Kidney (tissue), 14 donors: ENCODE results near the gene IL32. TPM values are rescaled to one million over a fixed set of nuclear protein-coding genes. Genes with fewer than 3 reads are reported as not detected.
A peak's percentile ranks its signal among the peaks of the same experiment; 100 is the strongest.

Experiments
- DNase-seq, 5 donors: peaks; one replicate each; pipeline ENCODE4 v3.0.0-alpha.2; 2013 to 2020
- FAIRE-seq: peaks from 2 replicates; lab custom pipeline; 2012; peaks lifted over from hg19 to GRCh38; lab: Jason Lieb, UNC
- H3K27ac ChIP-seq, 2 donors: one replicate each; pipeline ENCODE4 v1.7.0; 2013; ENCODE audit warnings: low read depth in 2 of 2, low read length in 2 of 2, inconsistent platforms in 1 of 2
- H3K27me3 ChIP-seq: one replicate; pipeline ENCODE4 v1.7.1; 2013; ENCODE audit warnings: low read length, inconsistent platforms; ENCODE audit not compliant: control insufficient read depth, insufficient read depth
- H3K36me3 ChIP-seq, 3 donors: one replicate each; pipeline versions ENCODE4 v1.7.0 to v1.7.1; 2013; ENCODE audit warnings: low read length in 3 of 3, control low read depth in 1 of 3, inconsistent platforms in 1 of 3; ENCODE audit not compliant: insufficient read depth in 3 of 3, control insufficient read depth in 2 of 3
- H3K4me1 ChIP-seq, 3 donors: one replicate each; pipeline versions ENCODE4 v1.7.0 to v1.7.1; 2013; ENCODE audit warnings: low read length in 3 of 3, inconsistent platforms in 1 of 3, low read depth in 1 of 3; ENCODE audit not compliant: control insufficient read depth in 2 of 3, insufficient read depth in 2 of 3
- H3K4me3 ChIP-seq, 3 donors: one replicate each; pipeline versions ENCODE4 v1.7.0 to v1.8.1; 2013; ENCODE audit warnings: low read length in 3 of 3, control low read depth in 1 of 3, inconsistent platforms in 1 of 3
- H3K9ac ChIP-seq, 3 donors: one replicate each; pipeline versions ENCODE4 v1.7.0 to v1.7.1; 2013; ENCODE audit warnings: low read length in 3 of 3, control low read depth in 1 of 3, inconsistent platforms in 1 of 3
- H3K9me3 ChIP-seq, 3 donors: one replicate each; pipeline versions ENCODE4 v1.7.0 to v1.7.1; 2013; ENCODE audit warnings: low read length in 3 of 3, control low read depth in 1 of 3, inconsistent platforms in 1 of 3; ENCODE audit not compliant: control insufficient read depth in 2 of 3, insufficient read depth in 1 of 3
- CTCF ChIP-seq: IDR thresholded peaks from 3 replicates; pipeline ENCODE4 v1.5.1; 2012; ENCODE audit warnings: mild to moderate bottlenecking, moderate library complexity, borderline replicate concordance; ENCODE audit not compliant: insufficient read depth; ENCODE audit errors: extremely low read depth
- intact Hi-C: fragments of 100-400 bp; cut with DNase I; formaldehyde crosslinking; loops from one replicate; pipeline ENCODE4 v1.11.1; 2022
- polyA plus RNA-seq: library from polyadenylated mRNA; stranded (reverse); fragments of 350-450 nt; fragmentation: Illumina TruSeq; extraction: RNeasy Lipid Tissue Mini Kit (QIAGEN cat#74804); gene quantifications from one replicate; pipeline ENCODE4 v1.2.3, GENCODE V29; 2014; ENCODE audit warnings: low read depth, low replicate concordance; ENCODE audit not compliant: insufficient read depth
- total RNA-seq: library from RNA; stranded (reverse); fragmentation: NEBNext Ultra II Directional; extraction: Animal tissue kit (Norgen Biotek cat#: 25700); gene quantifications from one replicate; pipeline ENCODE4 v1.2.1, GENCODE V29; 2021
- donor health status: control.
- donor health status: control.
- donor health status: control.
- donor health status: control.
- donor health status: control.
- donor health status: DM: yes; HTN: yes; CAD: no.
- donor health status: Normal renal cell carcinoma (clear cell type).

The IL32 gene
- total and polyA plus RNA-seq, 2 donors from 2014 or later: 181 to 495 TPM

GRCh38 chr16:3099395-3099731 is 33.9 kb downstream of the IL32 start:
- Histone ChIP-seq H3K9ac (no peak overlapping the region), H3K4me3 (no peak overlapping the region), H3K27me3 (no peaks in the 10 kb centered on the region), H3K4me1 (peaks cover 0 to 9% (median 0%) of the 10 kb centered on the region in 3 donors), H3K36me3 (no peaks in the 10 kb centered on the region), H3K27ac (no peak overlapping the region), H3K9me3 (no peaks in the 10 kb centered on the region)
- TF ChIP-seq CTCF: no peak
- FAIRE-seq (no peak), DNase-seq (no peak)
- intact Hi-C loops: no loop called here

GRCh38 chr16:3099732-3100499 is 34.5 kb downstream of the IL32 start:
- FAIRE-seq: no peak
- DNase-seq: peak; percentile 91 to 97 (median 95)
- H3K27ac ChIP-seq: no peak overlapping the region
- H3K4me1 ChIP-seq: peaks cover 0 to 9% (median 0%) of the 10 kb centered on the region in 3 donors
- H3K27me3 ChIP-seq: no peaks in the 10 kb centered on the region
- intact Hi-C loops: no loop called here
- H3K9ac ChIP-seq: no peak overlapping the region
- H3K36me3 ChIP-seq: no peaks in the 10 kb centered on the region
- no peak for TF ChIP-seq CTCF
- no peaks in the 10 kb centered on the region for H3K9me3 ChIP-seq
- peak overlapping the region in 2 of 3 donors; percentile 13 to 32 for H3K4me3 ChIP-seq

- DNase-seq: peak in 1 of 5 donors; percentile 11
- H3K36me3 ChIP-seq: no peaks in the 10 kb centered on the region
- H3K4me1 ChIP-seq: peaks cover 0 to 9% (median 0%) of the 10 kb centered on the region in 3 donors
- H3K27ac ChIP-seq: no peak overlapping the region
- H3K4me3 ChIP-seq: no peak overlapping the region
- H3K27me3 ChIP-seq: no peaks in the 10 kb centered on the region
- intact Hi-C loops: no loop called here
- TF ChIP-seq CTCF: peak; percentile 33
- H3K9me3 ChIP-seq: no peaks in the 10 kb centered on the region
- FAIRE-seq: no peak
- no peak overlapping the region for H3K9ac ChIP-seq
Measured at GRCh38 chr16:3101018-3101840, 35.8 kb downstream of the IL32 start.
